K562 (cell line): ENCODE results near the gene COX19. TPM values are rescaled to one million over a fixed set of nuclear protein-coding genes. Genes with fewer than 3 reads are reported as not detected.

Experiments
- ATAC-seq: fragments of 200-7000 bp; cut with Tn5 transposase; 3 replicates; pipeline ENCODE4 v1.9.1; 2020; ENCODE audit warnings: moderate library complexity
- BruUV-seq: library from RNA; stranded (reverse); fragments of 400-500 nt; replicated peaks from 2 replicates; lab custom pipeline; 2021; lab: Mats Ljungman, UMichigan
- CTCF ChIA-PET: fragments of 300-600 bp; formaldehyde crosslinking; extraction: SDS; loops from one replicate; lab custom pipeline; 2021; ENCODE audit warnings: low intra/inter-chr PET ratio; lab: Yijun Ruan, JAX
- POLR2A ChIA-PET: fragments of 300-600, 350-650 bp; sonication (Branson Sonifier 250); formaldehyde crosslinking; extraction: SDS; loops from one replicate; lab custom pipeline; 2021; ENCODE audit warnings: antibody characterized with exemption, inconsistent platforms; lab: Yijun Ruan, JAX
- DNase-seq, 4 experiments: peaks; one replicate each; pipeline versions ENCODE4 v3.0.0 to v3.0.0-alpha.2; 2011 to 2018; ENCODE audit warnings: low spot score in 3 of 4, mixed read lengths in 3 of 4; ENCODE audit errors: extremely low read depth in 1 of 4
- FAIRE-seq: peaks from 2 replicates; lab custom pipeline; 2011; peaks lifted over from hg19 to GRCh38; lab: Jason Lieb, UNC
- H2AFZ ChIP-seq: 2 replicates; pipeline ENCODE4 v1.6.0; 2011; ENCODE audit warnings: low read depth, low read length, control low read depth, inconsistent platforms
- H3K27ac ChIP-seq: fragments of 200-600 bp; 3 replicates; pipeline ENCODE4 v1.8.0; 2011; ENCODE audit warnings: low read depth, mild to moderate bottlenecking, control low read depth, inconsistent platforms, low read length, moderate library complexity, mixed read lengths; ENCODE audit errors: extremely low read depth
- H3K27me3 ChIP-seq, 2 experiments: fragments of 300-600 bp in 1 of 2; 2 replicates in 1 of 2; 3 replicates in 1 of 2; pipeline versions ENCODE4 v1.6.0 to v1.8.0; 2011; ENCODE audit warnings: inconsistent platforms in 2 of 2, low read length in 2 of 2, mild to moderate bottlenecking in 1 of 2, mixed read lengths in 1 of 2, moderate library complexity in 1 of 2; ENCODE audit not compliant: control insufficient read depth in 2 of 2, insufficient read depth in 2 of 2
- H3K36me3 ChIP-seq: fragments of 300-600 bp; 3 replicates; pipeline ENCODE4 v1.8.0; 2011; ENCODE audit warnings: mild to moderate bottlenecking, low read length, inconsistent platforms; ENCODE audit not compliant: control insufficient read depth, insufficient read depth
- H3K4me1 ChIP-seq, 2 experiments: fragments of 200-600 bp in 1 of 2; replicated peaks in 1 of 2; 2 replicates in 1 of 2; 3 replicates in 1 of 2; pipeline versions ENCODE4 v1.5.1 to v1.8.0; 2011; ENCODE audit warnings: inconsistent platforms in 2 of 2, low read length in 2 of 2, mild to moderate bottlenecking in 1 of 2, mixed read lengths in 1 of 2, moderate library complexity in 1 of 2; ENCODE audit not compliant: control insufficient read depth in 2 of 2, insufficient read depth in 2 of 2
- H3K4me2 ChIP-seq: 2 replicates; pipeline ENCODE4 v1.6.1; 2011; ENCODE audit warnings: low read length, control low read depth, inconsistent platforms, mixed read lengths; ENCODE audit not compliant: insufficient read depth
- H3K4me3 ChIP-seq: fragments of 200-600 bp; sonication (generic), shearing (Covaris generic); 2 replicates; pipeline ENCODE4 v1.5.1; 2016; ENCODE audit warnings: control low read depth, inconsistent platforms
- H3K79me2 ChIP-seq: fragments of 200-600 bp; 3 replicates; pipeline ENCODE4 v1.8.0; 2011; ENCODE audit warnings: low read length, inconsistent platforms; ENCODE audit not compliant: control insufficient read depth, insufficient read depth
- H3K9ac ChIP-seq, 2 experiments: 2 replicates each; pipeline versions ENCODE4 v1.6.0 to v1.6.1; 2011; ENCODE audit warnings: low read depth in 2 of 2, low read length in 2 of 2, control low read depth in 1 of 2, inconsistent platforms in 1 of 2, mild to moderate bottlenecking in 1 of 2, mixed read lengths in 1 of 2; ENCODE audit not compliant: insufficient read depth in 1 of 2
- H3K9me1 ChIP-seq: one replicate; pipeline ENCODE4 v1.6.0; 2011; ENCODE audit warnings: inconsistent platforms, mild to moderate bottlenecking, low read length, moderate library complexity; ENCODE audit not compliant: control insufficient read depth, insufficient read depth
- H3K9me3 ChIP-seq: replicated peaks from 2 replicates; pipeline ENCODE4 v1.5.1; 2011; ENCODE audit warnings: low read depth, low read length, inconsistent platforms; ENCODE audit not compliant: control insufficient read depth, insufficient read depth
- H4K20me1 ChIP-seq: replicated peaks from 2 replicates; pipeline ENCODE4 v1.6.1; 2011; ENCODE audit warnings: low read length, inconsistent platforms, mixed read lengths; ENCODE audit not compliant: control insufficient read depth, insufficient read depth
- BRF1 ChIP-seq: IDR thresholded peaks from 3 replicates; pipeline ENCODE4 v1.6.1; 2011; ENCODE audit warnings: borderline replicate concordance, mild to moderate bottlenecking; ENCODE audit not compliant: insufficient read length; ENCODE audit errors: extremely low read depth
- MTF1 ChIP-seq: fragments of 250-450 bp; sonication (Bioruptor Pico); IDR thresholded peaks from 2 replicates; pipeline ENCODE4 v1.9.0; 2021; ENCODE audit warnings: moderate library complexity, mild to moderate bottlenecking, inconsistent platforms, borderline replicate concordance
- POLR3G ChIP-seq: IDR thresholded peaks from 2 replicates; pipeline ENCODE4 v1.6.1; 2011; ENCODE audit not compliant: insufficient read length, insufficient replicate concordance; ENCODE audit errors: extremely low read depth
- SREBF1 ChIP-seq: fragments of 150-350 bp; IDR thresholded peaks from 2 replicates; pipeline ENCODE4 v1.6.1; 2014; ENCODE audit warnings: antibody characterized with exemption, low read depth, low read length, borderline replicate concordance
- SREBF2 ChIP-seq: sonication (generic); formaldehyde crosslinking; IDR thresholded peaks from 2 replicates; pipeline ENCODE4 v1.4.0; 2020; ENCODE audit warnings: mild to moderate bottlenecking, missing genetic modification reagents
- ZBTB49 ChIP-seq: sonication (generic); formaldehyde crosslinking; IDR thresholded peaks from 2 replicates; pipeline ENCODE4 v1.8.0; 2022; ENCODE audit warnings: missing genetic modification reagents, mild to moderate bottlenecking, borderline replicate concordance
- ZNF586 ChIP-seq: fragments of 450-650 bp; formaldehyde crosslinking; conservative IDR thresholded peaks from 2 replicates; pipeline ENCODE4 v1.4.0; 2020; ENCODE audit warnings: mild to moderate bottlenecking, moderate library complexity
- WGBS: fragments of 100-300 bp; shearing (Covaris generic); methylation state at CpG from one replicate; pipeline ENCODE4 v1.1.6; 2016; ENCODE audit warnings: low coverage, mixed read lengths; ENCODE audit not compliant: insufficient coverage; ENCODE audit errors: missing lambda C conversion rate; 5-methylcytosine and 5-hydroxymethylcytosine counted together
- in situ Hi-C: fragments of 300-500 bp; cut with MboI; formaldehyde crosslinking; loops from 4 replicates; pipeline ENCODE4 v1.15.0; 2018; ENCODE audit warnings: inconsistent platforms, mixed read lengths
- intact Hi-C: fragments of 100-400 bp; cut with micrococcal nuclease; formaldehyde crosslinking; loops from 2 replicates; pipeline ENCODE4 v1.14.2; 2022
- polyA plus RNA-seq, 8 experiments: library from polyadenylated mRNA; depleted of rRNA in 4 of 8; stranded (reverse) in 5 of 8; unstranded in 3 of 8; fragments of >200 nt; fragmentation: Nextera tagmentation in 2 of 8; fragmentation: Illumina TruSeq in 1 of 8; extraction: Ambion mirVana in 2 of 8; extraction: Trizol in 1 of 8; gene quantifications; 2 replicates each; pipeline versions ENCODE4 v1.2.1 to v1.2.3, GENCODE V29; 2011 to 2014; ENCODE audit warnings: inconsistent platforms in 1 of 8, missing spikeins in 1 of 8
- total RNA-seq, 7 experiments: library from RNA; depleted of rRNA in 6 of 7; stranded (reverse); fragments of >200 nt in 6 of 7; fragmentation: Illumina TruSeq in 2 of 7; extraction: Trizol in 2 of 7; gene quantifications; 2 replicates each; pipeline versions ENCODE4 v1.2.1 to v1.2.3, GENCODE V29; 2011 to 2021; ENCODE audit warnings: low replicate concordance in 1 of 7
- TF ChIP-seq, protein P1 (sequence below): fragments of 200-800 bp; sonication (Bioruptor generic); IDR thresholded peaks from 2 replicates; pipeline ENCODE4 v1.6.1; 2016; ENCODE audit warnings: missing genetic modification characterization, missing compliant biosample characterization
- TF ChIP-seq, protein P2 (sequence below): fragments of 250-450 bp; sonication (Bioruptor Pico); IDR thresholded peaks from 2 replicates; pipeline ENCODE4 v1.5.0; 2020; ENCODE audit warnings: mild to moderate bottlenecking, borderline replicate concordance

COX19 gene
- total and polyA plus RNA-seq, 9 of the 15 experiments (the other 6 are each of a cell fraction or from before 2014, with no cell fraction given) = 5.2 to 10.5 (median 7.9) TPM

DNA sequence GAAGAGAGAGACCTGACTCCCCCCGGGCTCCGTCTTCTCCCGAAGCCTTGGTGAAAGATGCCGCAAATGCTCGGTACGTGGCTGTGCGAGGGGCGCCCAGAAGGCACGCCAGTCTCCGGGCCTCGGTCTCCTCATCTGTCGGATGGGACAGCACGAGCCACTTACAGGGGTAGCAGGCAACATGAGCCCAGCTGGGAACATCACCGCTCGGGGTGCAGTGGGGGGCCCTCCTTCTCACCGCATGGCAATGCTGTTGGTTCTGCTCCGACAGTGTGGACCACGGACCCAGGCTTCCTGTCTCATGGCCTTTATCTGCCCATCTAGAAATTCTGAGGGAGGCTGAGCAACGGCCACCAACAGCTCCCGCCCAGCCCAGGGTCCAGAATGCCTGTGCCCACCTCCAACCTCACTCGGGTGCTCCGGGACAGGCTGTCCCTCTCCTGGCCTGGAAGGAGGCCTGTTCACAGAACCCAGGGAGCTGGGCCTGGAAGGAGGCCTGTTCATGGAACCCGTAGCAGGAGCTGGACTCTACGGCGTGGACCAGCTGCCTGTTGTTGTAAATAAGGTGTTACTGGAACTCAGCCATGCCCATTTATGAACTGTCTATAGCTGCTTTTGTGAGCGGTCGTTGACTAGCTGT, 36.7 kb downstream of the COX19 start:
- POLR2A ChIA-PET = no interaction called here
- no TSS peak for BruUV-seq
- TF ChIP-seq ZNF586 = no peak
- TF ChIP-seq SREBF1 = no peak
- no peak for TF ChIP-seq ZBTB49 (CRISPR knock-in tag)
- no peak for TF ChIP-seq BRF1
- TF ChIP-seq MTF1 = no peak
- no peak for TF ChIP-seq POLR3G
- TF ChIP-seq SREBF2 = no peak
- TF ChIP-seq, protein P1, sequence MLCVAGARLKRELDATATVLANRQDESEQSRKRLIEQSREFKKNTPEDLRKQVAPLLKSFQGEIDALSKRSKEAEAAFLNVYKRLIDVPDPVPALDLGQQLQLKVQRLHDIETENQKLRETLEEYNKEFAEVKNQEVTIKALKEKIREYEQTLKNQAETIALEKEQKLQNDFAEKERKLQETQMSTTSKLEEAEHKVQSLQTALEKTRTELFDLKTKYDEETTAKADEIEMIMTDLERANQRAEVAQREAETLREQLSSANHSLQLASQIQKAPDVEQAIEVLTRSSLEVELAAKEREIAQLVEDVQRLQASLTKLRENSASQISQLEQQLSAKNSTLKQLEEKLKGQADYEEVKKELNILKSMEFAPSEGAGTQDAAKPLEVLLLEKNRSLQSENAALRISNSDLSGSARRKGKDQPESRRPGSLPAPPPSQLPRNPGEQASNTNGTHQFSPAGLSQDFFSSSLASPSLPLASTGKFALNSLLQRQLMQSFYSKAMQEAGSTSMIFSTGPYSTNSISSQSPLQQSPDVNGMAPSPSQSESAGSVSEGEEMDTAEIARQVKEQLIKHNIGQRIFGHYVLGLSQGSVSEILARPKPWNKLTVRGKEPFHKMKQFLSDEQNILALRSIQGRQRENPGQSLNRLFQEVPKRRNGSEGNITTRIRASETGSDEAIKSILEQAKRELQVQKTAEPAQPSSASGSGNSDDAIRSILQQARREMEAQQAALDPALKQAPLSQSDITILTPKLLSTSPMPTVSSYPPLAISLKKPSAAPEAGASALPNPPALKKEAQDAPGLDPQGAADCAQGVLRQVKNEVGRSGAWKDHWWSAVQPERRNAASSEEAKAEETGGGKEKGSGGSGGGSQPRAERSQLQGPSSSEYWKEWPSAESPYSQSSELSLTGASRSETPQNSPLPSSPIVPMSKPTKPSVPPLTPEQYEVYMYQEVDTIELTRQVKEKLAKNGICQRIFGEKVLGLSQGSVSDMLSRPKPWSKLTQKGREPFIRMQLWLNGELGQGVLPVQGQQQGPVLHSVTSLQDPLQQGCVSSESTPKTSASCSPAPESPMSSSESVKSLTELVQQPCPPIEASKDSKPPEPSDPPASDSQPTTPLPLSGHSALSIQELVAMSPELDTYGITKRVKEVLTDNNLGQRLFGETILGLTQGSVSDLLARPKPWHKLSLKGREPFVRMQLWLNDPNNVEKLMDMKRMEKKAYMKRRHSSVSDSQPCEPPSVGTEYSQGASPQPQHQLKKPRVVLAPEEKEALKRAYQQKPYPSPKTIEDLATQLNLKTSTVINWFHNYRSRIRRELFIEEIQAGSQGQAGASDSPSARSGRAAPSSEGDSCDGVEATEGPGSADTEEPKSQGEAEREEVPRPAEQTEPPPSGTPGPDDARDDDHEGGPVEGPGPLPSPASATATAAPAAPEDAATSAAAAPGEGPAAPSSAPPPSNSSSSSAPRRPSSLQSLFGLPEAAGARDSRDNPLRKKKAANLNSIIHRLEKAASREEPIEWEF (CRISPR knock-in tag) = no peak
- TF ChIP-seq, protein P2, sequence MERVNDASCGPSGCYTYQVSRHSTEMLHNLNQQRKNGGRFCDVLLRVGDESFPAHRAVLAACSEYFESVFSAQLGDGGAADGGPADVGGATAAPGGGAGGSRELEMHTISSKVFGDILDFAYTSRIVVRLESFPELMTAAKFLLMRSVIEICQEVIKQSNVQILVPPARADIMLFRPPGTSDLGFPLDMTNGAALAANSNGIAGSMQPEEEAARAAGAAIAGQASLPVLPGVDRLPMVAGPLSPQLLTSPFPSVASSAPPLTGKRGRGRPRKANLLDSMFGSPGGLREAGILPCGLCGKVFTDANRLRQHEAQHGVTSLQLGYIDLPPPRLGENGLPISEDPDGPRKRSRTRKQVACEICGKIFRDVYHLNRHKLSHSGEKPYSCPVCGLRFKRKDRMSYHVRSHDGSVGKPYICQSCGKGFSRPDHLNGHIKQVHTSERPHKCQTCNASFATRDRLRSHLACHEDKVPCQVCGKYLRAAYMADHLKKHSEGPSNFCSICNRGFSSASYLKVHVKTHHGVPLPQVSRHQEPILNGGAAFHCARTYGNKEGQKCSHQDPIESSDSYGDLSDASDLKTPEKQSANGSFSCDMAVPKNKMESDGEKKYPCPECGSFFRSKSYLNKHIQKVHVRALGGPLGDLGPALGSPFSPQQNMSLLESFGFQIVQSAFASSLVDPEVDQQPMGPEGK (CRISPR knock-in tag) = no peak

More for the DNA sequence above, 36.7 kb downstream of the COX19 start:
- DNase-seq = no peak
- Histone ChIP-seq H3K4me3 (no peak overlapping the region), H3K9me1 (no peaks in the 10 kb centered on the region), H3K36me3 (no peaks in the 10 kb centered on the region), H3K9ac (peak overlapping the region in 1 of 2 experiments; percentile 52; a peak in 1 of 4 replicates), H3K4me1 (peaks cover 0 to 28% of the 10 kb centered on the region in 2 experiments; a peak in 2 of 5 replicates), H3K27me3 (peaks cover 0 to 18% of the 10 kb centered on the region in 2 experiments; a peak in 2 of 5 replicates), H3K27ac (no peak overlapping the region), H4K20me1 (no peaks in the 10 kb centered on the region), H3K4me2 (no peak overlapping the region), H3K79me2 (no peaks in the 10 kb centered on the region), H2AFZ (no peak overlapping the region), H3K9me3 (peaks cover 8% of the 10 kb centered on the region)
- intact Hi-C loops (no loop called here), in situ Hi-C loops (no loop called here)
- FAIRE-seq = no peak
- no peak for ATAC-seq
- WGBS = 56% methylated on average over 19 of the region's 27 CpGs
- CTCF ChIA-PET = no interaction called here
